ENCODE results near the gene COL20A1. TPM values are rescaled to one million over a fixed set of nuclear protein-coding genes. Genes with fewer than 3 reads are reported as not detected.

COL20A1 gene
- total RNA-seq, 1 donor from 2014 or later = not detected

GRCh38 chr20:63328026-63328700, 35.2 kb downstream of the COL20A1 start:
- no peak for TF ChIP-seq CTCF (IDR thresholded peaks at IDR 0.05)
- Mint-ChIP-seq H3K9me3 (ENCODE audit: unreplicated experiment) (peaks cover 3% of the 10 kb centered on the region), H3K27me3 (ENCODE audit: unreplicated experiment) (peaks cover 12% of the 10 kb centered on the region), H3K27ac (ENCODE audit: unreplicated experiment) (no peak overlapping the region), H3K4me3 (ENCODE audit: unreplicated experiment) (no peak overlapping the region), H3K4me1 (ENCODE audit: unreplicated experiment) (no peaks in the 10 kb centered on the region), H3K36me3 (ENCODE audit: unreplicated experiment) (no peaks in the 10 kb centered on the region)
- no peak for DNase-seq (ENCODE audit: extremely low spot score, unreplicated experiment)

GRCh38 chr20:63328718-63329275, 35.8 kb downstream of the COL20A1 start:
- Mint-ChIP-seq H3K27me3 (ENCODE audit: unreplicated experiment) (peaks cover 5% of the 10 kb centered on the region), H3K4me3 (ENCODE audit: unreplicated experiment) (no peak overlapping the region), H3K4me1 (ENCODE audit: unreplicated experiment) (no peaks in the 10 kb centered on the region), H3K27ac (ENCODE audit: unreplicated experiment) (no peak overlapping the region), H3K9me3 (ENCODE audit: unreplicated experiment) (peaks cover 3% of the 10 kb centered on the region), H3K36me3 (ENCODE audit: unreplicated experiment) (no peaks in the 10 kb centered on the region)
- TF ChIP-seq CTCF (IDR thresholded peaks at IDR 0.05) = no peak
- DNase-seq (ENCODE audit: extremely low spot score, unreplicated experiment) = no peak

GRCh38 chr20:63329331-63330083, 36.5 kb downstream of the COL20A1 start:
- H3K4me3 Mint-ChIP-seq (ENCODE audit: unreplicated experiment) = no peak overlapping the region
- H3K9me3 Mint-ChIP-seq (ENCODE audit: unreplicated experiment) = peaks cover 3% of the 10 kb centered on the region
- H3K36me3 Mint-ChIP-seq (ENCODE audit: unreplicated experiment) = no peaks in the 10 kb centered on the region
- TF ChIP-seq CTCF (IDR thresholded peaks at IDR 0.05) = no peak
- DNase-seq (ENCODE audit: extremely low spot score, unreplicated experiment) = no peak
- H3K27ac Mint-ChIP-seq (ENCODE audit: unreplicated experiment) = no peak overlapping the region
- H3K27me3 Mint-ChIP-seq (ENCODE audit: unreplicated experiment) = peaks cover 2% of the 10 kb centered on the region
- H3K4me1 Mint-ChIP-seq (ENCODE audit: unreplicated experiment) = no peaks in the 10 kb centered on the region

GRCh38 chr20:63330084-63330760, 37.2 kb downstream of the COL20A1 start:
- peaks cover 3% of the 10 kb centered on the region for H3K9me3 Mint-ChIP-seq (ENCODE audit: unreplicated experiment)
- H3K4me3 Mint-ChIP-seq (ENCODE audit: unreplicated experiment) = no peak overlapping the region
- H3K4me1 Mint-ChIP-seq (ENCODE audit: unreplicated experiment) = no peaks in the 10 kb centered on the region
- H3K27me3 Mint-ChIP-seq (ENCODE audit: unreplicated experiment) = peaks cover 2% of the 10 kb centered on the region
- DNase-seq (ENCODE audit: extremely low spot score, unreplicated experiment) = no peak
- H3K36me3 Mint-ChIP-seq (ENCODE audit: unreplicated experiment) = no peaks in the 10 kb centered on the region
- no peak overlapping the region for H3K27ac Mint-ChIP-seq (ENCODE audit: unreplicated experiment)
- TF ChIP-seq CTCF (IDR thresholded peaks at IDR 0.05) = no peak

Data from osteocyte (in vitro differentiated cells).